ENCODE results near the gene LRP2. TPM values are rescaled to one million over a fixed set of nuclear protein-coding genes. Genes with fewer than 3 reads are reported as not detected.
"Not testable (repeated sequence)": the region's sequence is repeated elsewhere in the genome, so short reads cannot be mapped to it uniquely, and the experiment has no call there.

Gene LRP2
- 100 to 1,000 TPM; 154 to 310 (median 184) TPM for total RNA-seq

GRCh38 chr2:169362118-169362893, at the start of gene LRP2:
Gene LRP2 (minus strand): TSS chr2:169362534. CDS start chr2:169362399, 135 bp downstream.
- H3K9me3 ChIP-seq: no peaks in the 10 kb centered on the region
- TF ChIP-seq POLR2A (IDR thresholded peaks at IDR 0.05): peak in 1 of 2 donors; percentile 74
- TF ChIP-seq CTCF (IDR thresholded peaks at IDR 0.05): peak in 3 of 6 experiments; percentile 8 to 59 (median 50)
- H3K36me3 ChIP-seq: no peaks in the 10 kb centered on the region
- no peaks in the 10 kb centered on the region for H3K27me3 ChIP-seq
- peak within 1 kb of the TSS; percentile 55 to 84 (median 70) for H3K4me3 ChIP-seq (replicated peaks in 1 of 3)
- 1 to 2% methylated on average over 21 to 33 of the region's 75 CpGs for WGBS, 2 donors
- peak; percentile 70 to 79 for DNase-seq
- H3K27ac ChIP-seq: peak within 1 kb of the TSS; percentile 81 to 99 (median 95)
- intact Hi-C loops (cut with DNase I): no loop called here
- H3K4me1 ChIP-seq: peaks cover 22 to 30% of the 10 kb centered on the region in 2 donors

- Histone ChIP-seq H3K4me3 (replicated peaks in 1 of 3) (no peak overlapping the region), H3K36me3 (no peaks in the 10 kb centered on the region), H3K9me3 (no peaks in the 10 kb centered on the region), H3K4me1 (no peaks in the 10 kb centered on the region), H3K27me3 (no peaks in the 10 kb centered on the region), H3K27ac (no peak overlapping the region)
- no peak for DNase-seq
- 87 to 91% methylated on average over 3 of the region's 3 CpGs for WGBS, 2 donors
- TF ChIP-seq POLR2A (IDR thresholded peaks at IDR 0.05) (no peak), CTCF (IDR thresholded peaks at IDR 0.05) (no peak)
- intact Hi-C loops (cut with DNase I): no loop called here
These were observed 44.6 kb upstream of the LRP2 start for GRCh38 chr2:169406891-169407290.

GRCh38 chr2:169399491-169399890, 37.2 kb upstream of the LRP2 start:
- not testable (repeated sequence) for H3K4me3 ChIP-seq (replicated peaks in 1 of 3); DNase-seq

GRCh38 chr2:169397697-169398096, 35.4 kb upstream of the LRP2 start:
- Histone ChIP-seq H3K4me1 (no peaks in the 10 kb centered on the region), H3K27ac (peak overlapping the region; percentile 2 to 24 (median 13)), H3K27me3 (no peaks in the 10 kb centered on the region), H3K4me3 (replicated peaks in 1 of 3) (no peak overlapping the region), H3K36me3 (no peaks in the 10 kb centered on the region), H3K9me3 (no peaks in the 10 kb centered on the region)
- TF ChIP-seq CTCF (IDR thresholded peaks at IDR 0.05): peak; percentile 19 to 87 (median 54)
- TF ChIP-seq POLR2A (IDR thresholded peaks at IDR 0.05): no peak
- DNase-seq: peak in 1 of 2 donors; percentile 13
- intact Hi-C loops (cut with DNase I): no loop called here
- WGBS, 2 donors: 46 to 47% methylated on average over 2 of the region's 2 CpGs

More at GRCh38 chr2:169399491-169399890, 37.2 kb upstream of the LRP2 start:
- H3K27ac ChIP-seq; H3K4me1 ChIP-seq; H3K36me3 ChIP-seq; H3K9me3 ChIP-seq; H3K27me3 ChIP-seq; intact Hi-C loops (cut with DNase I): not testable (repeated sequence)
- WGBS, 2 donors: 88 to 93% methylated on average over 13 of the region's 13 CpGs

- intact Hi-C loops (cut with DNase I): no loop called here
These were observed 33.6 kb upstream of the LRP2 start for GRCh38 chr2:169395821-169396374.

More at GRCh38 chr2:169395821-169396374, 33.6 kb upstream of the LRP2 start:
- TF ChIP-seq CTCF (IDR thresholded peaks at IDR 0.05): no peak
- no peak for TF ChIP-seq POLR2A (IDR thresholded peaks at IDR 0.05)
- Histone ChIP-seq H3K36me3 (no peaks in the 10 kb centered on the region), H3K27ac (no peak overlapping the region), H3K9me3 (no peaks in the 10 kb centered on the region), H3K27me3 (no peaks in the 10 kb centered on the region), H3K4me3 (replicated peaks in 1 of 3) (no peak overlapping the region), H3K4me1 (peaks cover 0 to 4% of the 10 kb centered on the region in 2 donors)
- no peak for DNase-seq
- WGBS, 2 donors: 74 to 78% methylated on average over 9 of the region's 9 CpGs

Data from thyroid gland (tissue), 4 donors.